IPS-15b (cell line): Measurements from ENCODE around the gene ACOXL.
A peak's percentile ranks its signal among the peaks of the same experiment; 100 is the strongest.

Source experiments
- H3K27me3 ChIP-seq: one replicate; pipeline ENCODE4 v1.6.1; 2013; ENCODE audit warnings: low read length; ENCODE audit not compliant: control insufficient read depth, insufficient read depth
- H3K36me3 ChIP-seq: one replicate; pipeline ENCODE4 v1.6.1; 2013; ENCODE audit warnings: low read length; ENCODE audit not compliant: control insufficient read depth, insufficient read depth
- H3K4me1 ChIP-seq: one replicate; pipeline ENCODE4 v1.6.1; 2013; ENCODE audit warnings: mild to moderate bottlenecking, low read length; ENCODE audit not compliant: control insufficient read depth, insufficient read depth
- H3K4me3 ChIP-seq: one replicate; pipeline ENCODE4 v1.5.1; 2013; ENCODE audit warnings: low read depth, low read length
- H3K9ac ChIP-seq: one replicate; pipeline ENCODE4 v1.6.1; 2013; ENCODE audit warnings: low read depth, mild to moderate bottlenecking, low read length
- H3K9me3 ChIP-seq: one replicate; pipeline ENCODE4 v1.6.1; 2013; ENCODE audit warnings: mild to moderate bottlenecking, low read length; ENCODE audit not compliant: control insufficient read depth, insufficient read depth

The ACOXL gene

DNA sequence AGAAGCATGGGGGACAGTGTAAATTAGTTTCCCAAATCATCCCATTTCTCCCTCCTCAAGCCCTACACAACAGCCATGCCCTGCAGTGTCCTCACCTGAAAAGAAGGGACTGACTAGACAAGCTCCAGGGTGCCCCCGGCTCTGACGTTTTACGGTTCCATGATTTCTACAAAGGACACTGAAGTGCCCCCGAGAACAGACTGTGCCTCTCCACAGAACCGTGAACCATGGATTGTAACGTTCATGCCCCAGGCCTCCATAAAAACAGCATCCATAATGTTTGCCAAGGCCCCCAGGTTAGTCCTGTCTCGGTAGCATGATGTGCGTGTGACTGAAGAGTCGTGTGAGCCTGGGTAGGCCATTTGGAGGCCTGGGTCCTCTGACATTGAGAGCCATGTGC lies 7.0 kb upstream of the ACOXL start:
- H3K4me3 ChIP-seq, result no peak overlapping the region
- no peaks in the 10 kb centered on the region for H3K36me3 ChIP-seq
- no peaks in the 10 kb centered on the region for H3K9me3 ChIP-seq
- no peak overlapping the region for H3K9ac ChIP-seq
- peaks cover 8% of the 10 kb centered on the region for H3K4me1 ChIP-seq
- H3K27me3 ChIP-seq, result no peaks in the 10 kb centered on the region

GRCh38 chr2:110725859-110726258 lies 6.5 kb upstream of the ACOXL start:
- no peaks in the 10 kb centered on the region for H3K27me3 ChIP-seq
- no peaks in the 10 kb centered on the region for H3K36me3 ChIP-seq
- peaks cover 11% of the 10 kb centered on the region for H3K4me1 ChIP-seq
- H3K9me3 ChIP-seq, result no peaks in the 10 kb centered on the region
- no peak overlapping the region for H3K4me3 ChIP-seq
- no peak overlapping the region for H3K9ac ChIP-seq

DNA sequence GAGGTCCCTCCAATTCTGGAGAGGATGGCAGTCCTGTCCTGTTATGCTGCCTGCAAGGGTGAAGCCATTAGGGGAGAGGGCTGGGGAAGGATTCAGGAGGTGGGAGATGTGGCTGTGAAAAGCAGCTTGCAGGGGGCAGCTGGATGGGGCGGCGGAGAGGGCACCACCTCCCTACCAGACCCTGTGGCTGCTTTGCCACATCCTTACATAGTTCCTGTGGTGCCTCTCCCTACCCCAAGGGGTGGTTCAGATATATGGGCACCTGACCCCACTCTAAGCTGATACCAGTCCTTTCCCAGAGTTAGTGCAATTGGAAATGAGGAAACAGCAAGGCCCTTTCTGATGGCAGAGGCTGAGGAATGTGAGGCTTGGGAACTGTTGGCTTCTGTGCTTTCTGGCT lies 6.1 kb upstream of the ACOXL start:
- Histone ChIP-seq H3K36me3 (no peaks in the 10 kb centered on the region), H3K27me3 (peaks cover under 1% of the 10 kb centered on the region), H3K9me3 (no peaks in the 10 kb centered on the region), H3K9ac (no peak overlapping the region), H3K4me3 (no peak overlapping the region), H3K4me1 (peaks cover 13% of the 10 kb centered on the region)

DNA sequence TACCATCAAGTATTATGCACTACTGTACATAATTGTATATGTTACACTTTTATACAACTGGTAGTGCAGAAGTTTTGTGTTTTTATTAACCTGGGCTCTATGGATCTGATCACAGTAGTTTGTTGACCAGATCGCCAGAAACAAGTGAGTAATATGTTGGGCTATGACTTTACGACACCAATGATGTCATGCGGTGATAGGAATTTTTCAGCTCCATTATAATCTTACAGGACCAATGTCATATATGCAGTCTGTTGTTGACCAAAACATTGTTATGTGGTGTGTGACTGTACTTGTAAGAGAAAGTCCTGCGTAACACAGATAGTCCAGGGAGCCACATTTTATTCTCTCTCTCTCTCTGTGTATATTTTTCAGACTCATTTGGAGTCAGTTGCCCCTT lies 4.5 kb upstream of the ACOXL start:
- Histone ChIP-seq H3K9ac (no peak overlapping the region), H3K4me3 (no peak overlapping the region), H3K27me3 (peaks cover 7% of the 10 kb centered on the region), H3K9me3 (no peaks in the 10 kb centered on the region), H3K36me3 (no peaks in the 10 kb centered on the region), H3K4me1 (peaks cover 20% of the 10 kb centered on the region)

GRCh38 chr2:110729106-110729505 lies 3.3 kb upstream of the ACOXL start:
- Histone ChIP-seq H3K27me3 (peaks cover 7% of the 10 kb centered on the region), H3K9me3 (no peaks in the 10 kb centered on the region), H3K4me1 (peaks cover 20% of the 10 kb centered on the region), H3K9ac (no peak overlapping the region), H3K36me3 (no peaks in the 10 kb centered on the region), H3K4me3 (no peak overlapping the region)

DNA sequence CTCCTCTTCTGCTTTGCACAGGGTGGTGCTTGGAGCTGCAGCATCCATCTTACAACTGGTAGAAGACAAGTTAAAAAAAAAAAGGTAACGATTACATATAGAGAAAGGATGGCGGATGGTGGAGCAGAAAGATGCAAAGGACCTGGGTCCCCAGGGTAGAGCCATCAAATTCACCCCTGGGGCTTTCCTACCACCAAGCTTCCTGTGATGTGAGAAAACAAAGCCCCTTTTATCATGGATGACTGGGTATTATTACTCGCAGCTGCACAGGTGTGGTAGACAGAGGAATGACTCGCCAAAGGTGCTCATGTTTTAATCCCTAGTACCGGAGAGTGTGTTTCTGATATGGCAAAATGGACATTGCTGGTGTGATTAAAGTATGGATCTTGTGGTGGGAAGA lies 1.3 kb upstream of the ACOXL start:
- no peaks in the 10 kb centered on the region for H3K36me3 ChIP-seq
- H3K9ac ChIP-seq, result no peak overlapping the region
- peaks cover 36% of the 10 kb centered on the region for H3K4me1 ChIP-seq
- H3K9me3 ChIP-seq, result no peaks in the 10 kb centered on the region
- peaks cover 7% of the 10 kb centered on the region for H3K27me3 ChIP-seq
- H3K4me3 ChIP-seq, result peak overlapping the region; percentile 88

GRCh38 chr2:110735366-110735765 lies 3.0 kb downstream of the ACOXL start:
- H3K4me1 ChIP-seq, result peaks cover 32% of the 10 kb centered on the region
- H3K9ac ChIP-seq, result no peak overlapping the region
- H3K27me3 ChIP-seq, result peaks cover 7% of the 10 kb centered on the region
- peak overlapping the region; percentile 1 for H3K4me3 ChIP-seq
- H3K36me3 ChIP-seq, result no peaks in the 10 kb centered on the region
- H3K9me3 ChIP-seq, result no peaks in the 10 kb centered on the region

- Histone ChIP-seq H3K27me3 (no peaks in the 10 kb centered on the region), H3K4me1 (peaks cover 35% of the 10 kb centered on the region), H3K36me3 (no peaks in the 10 kb centered on the region), H3K4me3 (no peak overlapping the region), H3K9me3 (no peaks in the 10 kb centered on the region), H3K9ac (no peak overlapping the region)
Observed at GRCh38 chr2:110737783-110738182, 5.4 kb downstream of the ACOXL start.

- Histone ChIP-seq H3K36me3 (no peaks in the 10 kb centered on the region), H3K27me3 (no peaks in the 10 kb centered on the region), H3K9ac (no peak overlapping the region), H3K9me3 (no peaks in the 10 kb centered on the region), H3K4me1 (peaks cover 26% of the 10 kb centered on the region), H3K4me3 (no peak overlapping the region)
Observed at GRCh38 chr2:110740747-110741349, 8.5 kb downstream of the ACOXL start.

DNA sequence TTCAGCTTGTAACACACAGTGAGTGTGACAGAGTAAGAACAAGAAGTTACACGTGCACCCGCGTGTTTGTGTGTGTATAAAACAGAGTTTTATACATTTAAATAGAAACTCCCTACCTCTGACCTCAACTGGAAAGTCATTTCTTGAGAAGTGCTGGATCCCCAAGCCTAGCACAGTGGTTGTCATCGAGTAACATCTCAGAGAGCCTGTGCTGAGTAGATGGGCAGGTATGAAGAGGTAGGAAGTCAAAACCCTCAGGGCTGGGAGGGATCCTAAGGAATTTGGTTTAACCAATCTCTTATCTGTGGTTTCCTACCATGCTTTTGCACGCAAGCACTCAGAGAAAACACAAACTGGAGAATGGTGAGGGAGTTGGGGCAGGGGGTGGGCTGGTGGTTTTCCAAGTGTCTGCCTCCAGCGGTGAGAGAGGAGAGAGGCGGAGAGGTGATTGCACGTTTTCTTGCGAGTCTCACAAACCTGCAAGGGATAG lies 9.2 kb downstream of the ACOXL start:
- no peaks in the 10 kb centered on the region for H3K9me3 ChIP-seq
- H3K4me3 ChIP-seq, result no peak overlapping the region
- no peaks in the 10 kb centered on the region for H3K27me3 ChIP-seq
- H3K9ac ChIP-seq, result no peak overlapping the region
- no peaks in the 10 kb centered on the region for H3K36me3 ChIP-seq
- H3K4me1 ChIP-seq, result peaks cover 32% of the 10 kb centered on the region

- Histone ChIP-seq H3K9me3 (no peaks in the 10 kb centered on the region), H3K4me1 (peaks cover 39% of the 10 kb centered on the region), H3K9ac (no peak overlapping the region), H3K4me3 (no peak overlapping the region), H3K36me3 (no peaks in the 10 kb centered on the region), H3K27me3 (no peaks in the 10 kb centered on the region)
Observed at GRCh38 chr2:110742412-110742811, 10.0 kb downstream of the ACOXL start.

DNA sequence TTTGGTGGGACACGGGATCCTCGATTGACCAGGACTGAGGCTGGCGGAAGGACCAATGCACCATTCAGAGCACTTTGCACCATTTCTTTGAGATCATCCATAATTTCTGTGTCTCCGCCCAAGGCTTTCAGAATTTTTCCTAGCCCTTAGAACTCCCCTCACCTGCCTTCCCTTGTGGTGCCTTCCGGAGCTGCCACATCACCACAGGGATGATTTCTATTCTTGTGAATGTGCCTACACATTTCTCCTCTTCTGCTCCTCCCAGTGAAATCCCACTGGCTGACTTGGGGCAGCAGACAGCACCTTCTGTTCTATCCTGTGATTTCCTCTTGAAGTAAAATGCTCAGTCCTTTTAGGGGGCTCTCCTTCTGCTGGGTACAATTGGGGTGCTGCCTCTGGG lies 11.2 kb downstream of the ACOXL start:
- no peaks in the 10 kb centered on the region for H3K36me3 ChIP-seq
- no peak overlapping the region for H3K9ac ChIP-seq
- no peak overlapping the region for H3K4me3 ChIP-seq
- H3K9me3 ChIP-seq, result no peaks in the 10 kb centered on the region
- no peaks in the 10 kb centered on the region for H3K27me3 ChIP-seq
- peaks cover 48% of the 10 kb centered on the region for H3K4me1 ChIP-seq
